Right atrium auricular region (tissue), 2 donors: ENCODE results near the gene BCAS1. TPM values are rescaled to one million over a fixed set of nuclear protein-coding genes. Genes with fewer than 3 reads are reported as not detected.

Experiments used
- DNase-seq: peaks from one replicate; pipeline ENCODE4 v3.0.0-alpha.2; 2019; ENCODE audit warnings: low spot score
- H3K27ac ChIP-seq, 2 donors: fragments of 200-600 bp; sonication (generic); 1 replicate in 1 of 2; 2 replicates in 1 of 2; pipeline ENCODE4 v1.5.1; 2016 to 2019
- H3K27me3 ChIP-seq, 2 donors: fragments of 200-600 bp; sonication (generic); one replicate each; pipeline versions ENCODE4 v1.5.1 to v1.6.0; 2017 to 2019
- H3K36me3 ChIP-seq: fragments of 200-600 bp; sonication (generic); one replicate; pipeline ENCODE4 v1.5.1; 2016
- H3K4me1 ChIP-seq, 2 donors: fragments of 200-600 bp; sonication (generic); one replicate each; pipeline versions ENCODE4 v1.5.1 to v1.6.0; 2017 to 2019
- H3K4me3 ChIP-seq, 2 donors: fragments of 200-600 bp; sonication (generic); 1 replicate in 1 of 2; 2 replicates in 1 of 2; pipeline ENCODE4 v1.5.1; 2017 to 2019; ENCODE audit warnings: mild to moderate bottlenecking in 1 of 2, moderate library complexity in 1 of 2
- H3K9me3 ChIP-seq, 2 donors: fragments of 200-600 bp; sonication (generic); one replicate each; pipeline ENCODE4 v1.5.1; 2019
- total RNA-seq, 2 donors: library from RNA; depleted of rRNA; stranded (reverse); fragments of >200 nt; gene quantifications; one replicate each; pipeline ENCODE4 v1.1.0, GENCODE V29; 2016
- TF ChIP-seq, protein P1 (sequence below), 2 donors: fragments of 200-600 bp; sonication (generic); IDR thresholded peaks; one replicate each; pipeline ENCODE4 v1.5.1; 2019; ENCODE audit warnings: antibody characterized with exemption in 2 of 2

BCAS1 gene
- total RNA-seq, 2 donors from 2014 or later, result not detected

DNA sequence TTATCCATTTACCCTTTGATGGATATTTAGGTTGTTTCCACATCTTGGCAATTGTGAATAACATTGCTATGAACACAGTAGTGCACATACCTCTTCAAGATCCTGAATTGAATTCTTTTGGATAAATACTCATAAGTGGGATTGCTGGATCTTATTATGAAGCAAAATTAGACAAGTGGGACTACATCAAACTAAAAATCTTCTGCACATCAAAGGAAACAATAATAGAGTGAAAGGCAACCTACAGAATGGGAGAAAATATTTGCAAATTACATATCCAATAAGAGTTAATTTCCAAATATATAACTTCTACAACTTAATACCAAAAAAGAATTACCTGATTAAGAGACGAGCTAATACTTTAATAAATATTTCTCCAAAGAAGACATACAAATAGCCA is 38.4 kb upstream of the BCAS1 start:
- no peak for DNase-seq

GRCh38 chr20:54108326-54108642 is 37.9 kb upstream of the BCAS1 start:
- Histone ChIP-seq H3K27ac (no peak overlapping the region), H3K9me3 (no peaks in the 10 kb centered on the region), H3K4me1 (no peaks in the 10 kb centered on the region), H3K27me3 (no peaks in the 10 kb centered on the region), H3K36me3 (no peaks in the 10 kb centered on the region), H3K4me3 (no peak overlapping the region)
- DNase-seq, result no peak
- TF ChIP-seq, protein P1, sequence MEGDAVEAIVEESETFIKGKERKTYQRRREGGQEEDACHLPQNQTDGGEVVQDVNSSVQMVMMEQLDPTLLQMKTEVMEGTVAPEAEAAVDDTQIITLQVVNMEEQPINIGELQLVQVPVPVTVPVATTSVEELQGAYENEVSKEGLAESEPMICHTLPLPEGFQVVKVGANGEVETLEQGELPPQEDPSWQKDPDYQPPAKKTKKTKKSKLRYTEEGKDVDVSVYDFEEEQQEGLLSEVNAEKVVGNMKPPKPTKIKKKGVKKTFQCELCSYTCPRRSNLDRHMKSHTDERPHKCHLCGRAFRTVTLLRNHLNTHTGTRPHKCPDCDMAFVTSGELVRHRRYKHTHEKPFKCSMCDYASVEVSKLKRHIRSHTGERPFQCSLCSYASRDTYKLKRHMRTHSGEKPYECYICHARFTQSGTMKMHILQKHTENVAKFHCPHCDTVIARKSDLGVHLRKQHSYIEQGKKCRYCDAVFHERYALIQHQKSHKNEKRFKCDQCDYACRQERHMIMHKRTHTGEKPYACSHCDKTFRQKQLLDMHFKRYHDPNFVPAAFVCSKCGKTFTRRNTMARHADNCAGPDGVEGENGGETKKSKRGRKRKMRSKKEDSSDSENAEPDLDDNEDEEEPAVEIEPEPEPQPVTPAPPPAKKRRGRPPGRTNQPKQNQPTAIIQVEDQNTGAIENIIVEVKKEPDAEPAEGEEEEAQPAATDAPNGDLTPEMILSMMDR (IDR thresholded peaks at IDR 0.05), result no peak

More for the DNA sequence above, 38.4 kb upstream of the BCAS1 start:
- TF ChIP-seq, protein P1 (IDR thresholded peaks at IDR 0.05), result no peak
- Histone ChIP-seq H3K9me3 (no peaks in the 10 kb centered on the region), H3K27ac (no peak overlapping the region), H3K27me3 (no peaks in the 10 kb centered on the region), H3K4me3 (no peak overlapping the region), H3K4me1 (no peaks in the 10 kb centered on the region), H3K36me3 (no peaks in the 10 kb centered on the region)

GRCh38 chr20:54107600-54108325 is 37.4 kb upstream of the BCAS1 start:
- no peak overlapping the region for H3K27ac ChIP-seq
- H3K27me3 ChIP-seq, result no peaks in the 10 kb centered on the region
- H3K9me3 ChIP-seq, result no peaks in the 10 kb centered on the region
- DNase-seq, result no peak
- no peak overlapping the region for H3K4me3 ChIP-seq
- H3K36me3 ChIP-seq, result no peaks in the 10 kb centered on the region
- TF ChIP-seq, protein P1 (IDR thresholded peaks at IDR 0.05), result no peak
- H3K4me1 ChIP-seq, result no peaks in the 10 kb centered on the region

DNA sequence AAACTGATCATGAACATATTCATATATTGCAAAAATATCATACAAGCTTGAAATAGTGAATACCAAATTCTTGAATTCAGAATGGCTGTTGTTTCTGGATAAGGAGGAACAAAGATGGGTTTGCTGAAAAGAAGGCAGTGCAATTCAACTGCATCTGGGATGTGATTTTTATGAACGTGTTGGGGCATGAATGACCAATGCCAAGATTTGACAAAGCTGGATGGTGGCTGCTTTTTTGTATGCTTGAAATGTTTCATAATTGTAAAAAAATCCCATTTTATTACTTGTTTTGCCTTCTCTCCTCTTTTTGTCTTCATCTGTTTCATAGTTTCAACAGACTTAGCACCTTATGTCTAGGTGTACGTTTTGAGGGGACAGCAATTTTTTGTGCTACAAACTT is 36.8 kb upstream of the BCAS1 start:
- H3K9me3 ChIP-seq, result no peaks in the 10 kb centered on the region
- no peak for DNase-seq
- no peak overlapping the region for H3K4me3 ChIP-seq
- no peaks in the 10 kb centered on the region for H3K4me1 ChIP-seq
- H3K27me3 ChIP-seq, result no peaks in the 10 kb centered on the region
- TF ChIP-seq, protein P1 (IDR thresholded peaks at IDR 0.05), result no peak
- no peak overlapping the region for H3K27ac ChIP-seq
- H3K36me3 ChIP-seq, result no peaks in the 10 kb centered on the region

DNA sequence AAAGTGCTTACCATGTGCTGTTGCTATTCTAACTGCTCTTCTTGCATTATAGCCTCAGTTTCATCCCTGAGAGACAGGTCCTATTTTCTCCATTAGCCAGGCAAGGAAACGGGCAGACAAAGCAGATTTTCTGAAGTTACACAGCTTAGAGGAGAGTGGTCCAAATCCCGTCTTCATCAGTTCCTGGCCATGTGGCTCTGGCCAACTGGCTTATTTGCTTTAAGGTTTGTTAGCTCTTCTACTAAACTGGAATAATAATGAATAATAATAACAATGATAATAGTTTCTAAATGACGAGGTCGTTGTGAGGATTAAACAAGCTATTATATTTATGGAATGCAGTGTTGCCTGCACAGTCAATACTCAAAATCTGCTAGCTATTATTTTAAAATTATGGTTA is 35.8 kb upstream of the BCAS1 start:
- Histone ChIP-seq H3K4me1 (no peaks in the 10 kb centered on the region), H3K36me3 (no peaks in the 10 kb centered on the region), H3K27ac (no peak overlapping the region), H3K4me3 (no peak overlapping the region), H3K9me3 (no peaks in the 10 kb centered on the region), H3K27me3 (no peaks in the 10 kb centered on the region)
- TF ChIP-seq, protein P1 (IDR thresholded peaks at IDR 0.05), result no peak
- no peak for DNase-seq

DNA sequence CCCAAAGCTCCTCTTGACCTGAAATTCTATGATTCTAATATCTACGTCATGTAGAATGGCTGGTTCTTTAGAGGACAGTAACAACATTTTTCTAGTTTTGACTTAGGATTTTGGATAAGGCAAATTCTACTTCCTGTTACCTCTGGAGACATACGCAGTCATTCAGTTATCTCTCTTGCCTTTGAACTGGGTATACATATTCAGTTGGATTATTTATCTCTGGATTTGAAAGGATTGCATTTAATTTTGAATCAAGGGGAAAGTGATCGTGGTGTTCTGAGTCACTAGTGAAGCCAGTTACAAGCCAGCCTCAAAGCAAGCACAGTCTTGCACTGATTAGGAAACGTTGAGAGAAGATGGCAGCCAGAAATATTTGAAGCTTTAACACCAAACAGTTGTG is 35.3 kb upstream of the BCAS1 start:
- H3K27ac ChIP-seq, result no peak overlapping the region
- TF ChIP-seq, protein P1 (IDR thresholded peaks at IDR 0.05), result no peak
- DNase-seq, result no peak
- no peak overlapping the region for H3K4me3 ChIP-seq
- H3K27me3 ChIP-seq, result no peaks in the 10 kb centered on the region
- no peaks in the 10 kb centered on the region for H3K9me3 ChIP-seq
- H3K36me3 ChIP-seq, result no peaks in the 10 kb centered on the region
- H3K4me1 ChIP-seq, result no peaks in the 10 kb centered on the region
